GM12872 (cell line): ENCODE results near the gene MICU1.

ENCODE experiments used
- TF ChIP-seq, protein P1 (sequence below): IDR thresholded peaks from 3 replicates; pipeline ENCODE4 v1.5.1; 2011; ENCODE audit warnings: low read depth, mild to moderate bottlenecking, low read length, moderate library complexity; ENCODE audit not compliant: insufficient read depth

The MICU1 gene

DNA sequence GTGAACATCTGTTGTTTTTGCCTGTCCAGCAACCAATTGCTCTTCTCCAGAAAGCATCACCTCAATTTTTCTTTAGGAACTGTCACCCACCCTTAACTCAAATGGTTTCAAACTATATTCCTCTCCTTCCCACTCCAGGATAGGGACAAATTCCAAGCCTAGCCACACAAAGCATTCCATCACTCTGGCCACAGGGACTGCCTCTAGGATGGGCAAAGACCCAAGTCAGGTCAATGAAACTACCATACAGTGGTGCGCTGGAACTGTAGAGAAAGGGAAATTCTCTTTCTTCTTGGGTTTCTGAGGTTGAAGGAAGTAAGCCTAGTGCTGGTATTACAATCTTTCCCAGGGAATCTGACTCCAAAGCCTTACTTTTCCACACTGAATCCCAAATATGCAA, 3.6 kb downstream of the MICU1 start:
- TF ChIP-seq, protein P1, sequence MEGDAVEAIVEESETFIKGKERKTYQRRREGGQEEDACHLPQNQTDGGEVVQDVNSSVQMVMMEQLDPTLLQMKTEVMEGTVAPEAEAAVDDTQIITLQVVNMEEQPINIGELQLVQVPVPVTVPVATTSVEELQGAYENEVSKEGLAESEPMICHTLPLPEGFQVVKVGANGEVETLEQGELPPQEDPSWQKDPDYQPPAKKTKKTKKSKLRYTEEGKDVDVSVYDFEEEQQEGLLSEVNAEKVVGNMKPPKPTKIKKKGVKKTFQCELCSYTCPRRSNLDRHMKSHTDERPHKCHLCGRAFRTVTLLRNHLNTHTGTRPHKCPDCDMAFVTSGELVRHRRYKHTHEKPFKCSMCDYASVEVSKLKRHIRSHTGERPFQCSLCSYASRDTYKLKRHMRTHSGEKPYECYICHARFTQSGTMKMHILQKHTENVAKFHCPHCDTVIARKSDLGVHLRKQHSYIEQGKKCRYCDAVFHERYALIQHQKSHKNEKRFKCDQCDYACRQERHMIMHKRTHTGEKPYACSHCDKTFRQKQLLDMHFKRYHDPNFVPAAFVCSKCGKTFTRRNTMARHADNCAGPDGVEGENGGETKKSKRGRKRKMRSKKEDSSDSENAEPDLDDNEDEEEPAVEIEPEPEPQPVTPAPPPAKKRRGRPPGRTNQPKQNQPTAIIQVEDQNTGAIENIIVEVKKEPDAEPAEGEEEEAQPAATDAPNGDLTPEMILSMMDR, result no peak

DNA sequence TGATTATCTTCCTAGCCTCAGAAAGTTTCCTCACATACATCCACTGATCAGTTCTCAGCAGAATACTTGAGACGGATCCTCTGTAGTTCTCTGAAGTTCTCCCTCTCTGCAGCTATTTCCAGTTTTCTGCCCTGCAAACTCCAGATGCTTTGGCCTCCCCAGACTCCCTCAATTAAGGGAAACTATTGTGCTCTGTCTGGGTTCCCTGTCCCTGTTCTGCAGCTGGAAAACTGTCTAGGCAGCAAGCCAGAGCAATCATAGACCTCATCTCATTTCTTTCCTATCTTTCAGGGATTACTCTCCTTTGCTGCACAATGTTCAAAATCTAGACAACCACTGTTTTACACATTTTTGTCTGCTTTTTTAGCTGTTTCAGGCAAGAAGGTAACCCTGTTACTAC, 9.2 kb downstream of the MICU1 start:
- TF ChIP-seq, protein P1, result no peak

DNA sequence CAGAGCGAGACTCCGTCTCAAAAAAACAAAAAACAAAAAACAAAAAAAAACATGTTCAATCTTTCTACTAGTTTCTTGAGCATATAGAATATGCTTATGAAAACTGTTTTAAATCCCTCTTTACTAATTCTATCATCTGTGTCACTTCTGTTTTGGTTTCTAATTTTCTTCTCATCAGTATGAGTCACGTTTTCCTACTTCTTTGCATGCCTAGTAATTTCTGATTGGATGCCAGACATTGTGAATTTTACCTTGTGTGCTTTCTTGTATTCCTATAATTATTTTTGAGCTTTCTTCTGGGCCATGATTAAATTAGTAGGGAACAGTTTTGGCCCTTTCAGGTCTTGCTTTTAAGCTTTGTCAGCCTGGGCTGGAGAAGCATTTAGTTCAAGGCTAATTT, 9.9 kb downstream of the MICU1 start:
- TF ChIP-seq, protein P1, result no peak

DNA sequence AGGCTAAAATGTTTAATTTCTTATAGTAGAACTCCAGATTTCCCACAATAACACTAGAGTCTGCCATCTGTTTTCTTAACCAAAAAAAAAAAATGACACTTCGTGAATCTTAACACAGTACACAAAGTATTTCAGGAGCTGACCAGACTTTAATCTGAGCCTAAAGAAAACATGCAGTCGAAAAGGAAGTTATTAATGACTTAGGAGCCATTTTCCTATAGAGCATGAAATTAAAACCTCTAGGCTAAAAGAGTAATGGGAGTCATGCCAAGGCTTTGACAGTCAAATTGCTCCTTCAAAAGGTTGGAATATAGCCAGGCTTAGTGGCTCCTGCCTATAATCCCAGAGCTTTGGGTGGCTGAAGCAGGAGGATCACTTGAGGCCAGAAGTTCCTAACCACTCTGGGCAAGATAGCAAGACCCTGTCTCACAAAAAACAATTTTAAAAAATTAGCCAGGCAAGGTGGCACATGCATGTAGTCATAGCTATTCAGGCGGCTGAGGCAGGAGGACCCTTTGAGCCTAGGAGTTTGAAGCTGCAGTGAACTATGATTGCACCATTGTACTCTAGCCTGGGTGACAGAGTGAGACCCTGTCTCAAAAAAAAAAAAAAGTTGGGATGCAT, 13.6 kb downstream of the MICU1 start:
- TF ChIP-seq, protein P1, result no peak

GRCh38 chr10:72611783-72612182, 14.1 kb downstream of the MICU1 start:
- TF ChIP-seq, protein P1, result no peak

- TF ChIP-seq, protein P1, result no peak
These were observed 15.4 kb downstream of the MICU1 start for GRCh38 chr10:72610466-72610865.

DNA sequence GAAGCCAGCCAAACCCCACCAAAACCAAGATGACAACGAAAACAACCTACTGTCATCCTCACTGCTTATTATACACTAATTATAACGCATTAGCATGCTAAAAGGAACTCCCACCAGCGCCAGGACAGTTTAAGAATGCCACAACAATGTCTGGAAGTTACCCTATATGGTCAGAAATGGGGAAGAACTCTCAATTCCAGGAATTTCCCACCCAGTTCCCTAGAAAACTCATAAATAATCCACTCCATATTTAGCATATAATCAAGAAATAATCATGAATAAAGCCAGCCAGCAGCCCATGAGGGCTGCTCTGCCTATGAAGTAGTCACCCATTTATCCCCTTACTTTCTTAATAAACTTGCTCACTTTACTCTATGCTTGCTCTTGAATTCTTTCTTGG, 20.8 kb downstream of the MICU1 start:
- TF ChIP-seq, protein P1, result no peak
